ENCODE results near the gene ETAA1.

The ETAA1 gene

DNA sequence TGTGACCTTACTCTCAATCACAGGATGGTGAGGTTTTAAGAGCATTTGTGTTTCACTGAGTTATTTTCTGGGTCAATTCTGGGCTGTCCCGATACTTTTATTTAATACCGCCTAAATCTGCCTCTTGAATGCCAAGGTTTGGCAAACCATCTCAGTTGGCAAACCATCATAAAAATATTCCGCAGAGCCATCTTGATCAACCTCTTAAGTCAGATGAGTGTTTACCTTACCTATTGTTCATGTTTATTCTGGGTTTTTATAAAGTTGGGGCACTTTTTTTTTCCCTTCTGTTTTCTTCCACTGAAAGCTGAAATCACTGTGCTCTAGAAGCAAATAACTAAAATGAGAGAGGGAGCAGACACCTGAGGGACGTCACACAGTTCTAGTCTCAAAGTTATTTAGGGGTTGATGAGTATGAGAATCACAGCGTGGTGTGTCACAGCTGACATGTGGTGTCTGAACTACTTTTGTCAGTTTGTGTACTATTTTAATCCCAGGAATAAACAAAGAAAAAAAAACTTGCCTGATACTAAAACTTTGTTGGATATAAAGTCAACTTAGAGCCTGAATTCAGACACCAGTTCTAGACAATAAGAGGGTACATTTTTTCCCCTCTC, 48.6 kb downstream of the ETAA1 start:
- no peak for TF ChIP-seq ZBTB7A (IDR thresholded peaks at IDR 0.05; ENCODE audit: low read depth)
- TF ChIP-seq TEAD4 (IDR thresholded peaks at IDR 0.05): no peak
- no peak for TF ChIP-seq CEBPB (IDR thresholded peaks at IDR 0.05)
- no peak for TF ChIP-seq RAD21 (IDR thresholded peaks at IDR 0.05; ENCODE audit: low read depth)
- no peak for TF ChIP-seq CREB1 (IDR thresholded peaks at IDR 0.05; ENCODE audit: low read depth)
- no peak for TF ChIP-seq TAF1 (IDR thresholded peaks at IDR 0.05; ENCODE audit: low read depth)
- TF ChIP-seq YY1 (IDR thresholded peaks at IDR 0.05; ENCODE audit: low read depth): no peak
- TF ChIP-seq, protein P1, sequence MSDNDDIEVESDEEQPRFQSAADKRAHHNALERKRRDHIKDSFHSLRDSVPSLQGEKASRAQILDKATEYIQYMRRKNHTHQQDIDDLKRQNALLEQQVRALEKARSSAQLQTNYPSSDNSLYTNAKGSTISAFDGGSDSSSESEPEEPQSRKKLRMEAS (IDR thresholded peaks at IDR 0.05): no peak
- no peak for TF ChIP-seq NFIC (IDR thresholded peaks at IDR 0.05)
- no peak for TF ChIP-seq FOXM1 (IDR thresholded peaks at IDR 0.05; ENCODE audit: borderline replicate concordance, low read depth)
- TF ChIP-seq, protein P2, sequence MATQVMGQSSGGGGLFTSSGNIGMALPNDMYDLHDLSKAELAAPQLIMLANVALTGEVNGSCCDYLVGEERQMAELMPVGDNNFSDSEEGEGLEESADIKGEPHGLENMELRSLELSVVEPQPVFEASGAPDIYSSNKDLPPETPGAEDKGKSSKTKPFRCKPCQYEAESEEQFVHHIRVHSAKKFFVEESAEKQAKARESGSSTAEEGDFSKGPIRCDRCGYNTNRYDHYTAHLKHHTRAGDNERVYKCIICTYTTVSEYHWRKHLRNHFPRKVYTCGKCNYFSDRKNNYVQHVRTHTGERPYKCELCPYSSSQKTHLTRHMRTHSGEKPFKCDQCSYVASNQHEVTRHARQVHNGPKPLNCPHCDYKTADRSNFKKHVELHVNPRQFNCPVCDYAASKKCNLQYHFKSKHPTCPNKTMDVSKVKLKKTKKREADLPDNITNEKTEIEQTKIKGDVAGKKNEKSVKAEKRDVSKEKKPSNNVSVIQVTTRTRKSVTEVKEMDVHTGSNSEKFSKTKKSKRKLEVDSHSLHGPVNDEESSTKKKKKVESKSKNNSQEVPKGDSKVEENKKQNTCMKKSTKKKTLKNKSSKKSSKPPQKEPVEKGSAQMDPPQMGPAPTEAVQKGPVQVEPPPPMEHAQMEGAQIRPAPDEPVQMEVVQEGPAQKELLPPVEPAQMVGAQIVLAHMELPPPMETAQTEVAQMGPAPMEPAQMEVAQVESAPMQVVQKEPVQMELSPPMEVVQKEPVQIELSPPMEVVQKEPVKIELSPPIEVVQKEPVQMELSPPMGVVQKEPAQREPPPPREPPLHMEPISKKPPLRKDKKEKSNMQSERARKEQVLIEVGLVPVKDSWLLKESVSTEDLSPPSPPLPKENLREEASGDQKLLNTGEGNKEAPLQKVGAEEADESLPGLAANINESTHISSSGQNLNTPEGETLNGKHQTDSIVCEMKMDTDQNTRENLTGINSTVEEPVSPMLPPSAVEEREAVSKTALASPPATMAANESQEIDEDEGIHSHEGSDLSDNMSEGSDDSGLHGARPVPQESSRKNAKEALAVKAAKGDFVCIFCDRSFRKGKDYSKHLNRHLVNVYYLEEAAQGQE (IDR thresholded peaks at IDR 0.05; ENCODE audit: low read depth): no peak
- no peak for TF ChIP-seq TCF12 (IDR thresholded peaks at IDR 0.05; ENCODE audit: low read depth)
- TF ChIP-seq, protein P3, sequence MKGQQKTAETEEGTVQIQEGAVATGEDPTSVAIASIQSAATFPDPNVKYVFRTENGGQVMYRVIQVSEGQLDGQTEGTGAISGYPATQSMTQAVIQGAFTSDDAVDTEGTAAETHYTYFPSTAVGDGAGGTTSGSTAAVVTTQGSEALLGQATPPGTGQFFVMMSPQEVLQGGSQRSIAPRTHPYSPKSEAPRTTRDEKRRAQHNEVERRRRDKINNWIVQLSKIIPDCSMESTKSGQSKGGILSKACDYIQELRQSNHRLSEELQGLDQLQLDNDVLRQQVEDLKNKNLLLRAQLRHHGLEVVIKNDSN (IDR thresholded peaks at IDR 0.05): no peak
- TF ChIP-seq EP300 (IDR thresholded peaks at IDR 0.05; ENCODE audit: borderline replicate concordance): no peak
- no peak for TF ChIP-seq EGR1 (IDR thresholded peaks at IDR 0.05)

DNA sequence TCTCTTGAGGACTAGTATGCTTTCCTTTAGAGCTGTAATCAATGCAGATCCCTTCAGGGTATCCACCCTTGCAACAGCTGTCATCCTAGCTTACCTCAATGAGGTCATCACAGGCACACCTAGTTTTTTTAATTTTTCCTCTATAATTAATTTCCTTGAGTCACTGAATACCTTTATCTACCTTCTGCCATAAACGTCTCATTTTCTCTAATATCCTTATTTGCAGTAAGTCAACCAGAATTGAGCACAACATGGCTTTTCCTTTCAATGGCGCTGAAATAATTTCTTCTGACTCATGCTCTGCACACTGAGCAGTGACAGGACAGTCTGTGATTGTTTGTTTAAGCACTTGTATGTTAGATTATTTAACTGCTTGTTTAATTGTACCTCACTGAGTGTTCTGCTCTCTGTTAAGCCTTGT, 49.4 kb downstream of the ETAA1 start:
- TF ChIP-seq RAD21 (IDR thresholded peaks at IDR 0.05; ENCODE audit: low read depth): no peak
- TF ChIP-seq EGR1 (IDR thresholded peaks at IDR 0.05): no peak
- no peak for TF ChIP-seq TAF1 (IDR thresholded peaks at IDR 0.05; ENCODE audit: low read depth)
- no peak for TF ChIP-seq EP300 (IDR thresholded peaks at IDR 0.05; ENCODE audit: borderline replicate concordance)
- TF ChIP-seq TEAD4 (IDR thresholded peaks at IDR 0.05): no peak
- TF ChIP-seq CREB1 (IDR thresholded peaks at IDR 0.05; ENCODE audit: low read depth): no peak
- TF ChIP-seq, protein P2 (IDR thresholded peaks at IDR 0.05; ENCODE audit: low read depth): no peak
- TF ChIP-seq, protein P1 (IDR thresholded peaks at IDR 0.05): no peak
- no peak for TF ChIP-seq CEBPB (IDR thresholded peaks at IDR 0.05)
- no peak for TF ChIP-seq FOXM1 (IDR thresholded peaks at IDR 0.05; ENCODE audit: borderline replicate concordance, low read depth)

DNA sequence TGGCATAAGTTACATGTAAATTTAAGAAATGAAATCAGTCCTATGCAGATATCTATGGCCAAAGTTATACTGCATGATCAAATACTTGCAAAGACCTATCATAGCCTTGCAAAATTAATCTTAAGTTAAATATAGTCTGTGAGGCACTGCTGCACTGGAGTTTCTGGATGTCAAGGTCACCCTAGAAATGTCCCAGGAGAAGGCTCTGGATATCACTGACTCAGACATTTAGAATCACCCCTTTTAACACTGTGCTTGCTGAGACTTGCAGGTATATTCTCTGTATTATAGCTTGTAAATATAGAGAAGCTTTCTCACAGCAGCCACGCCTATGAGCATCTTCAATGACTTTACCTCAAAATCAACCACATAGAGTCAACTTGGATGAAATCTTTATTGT, 51.5 kb downstream of the ETAA1 start:
- no peak for TF ChIP-seq EGR1 (IDR thresholded peaks at IDR 0.05)
- no peak for TF ChIP-seq TEAD4 (IDR thresholded peaks at IDR 0.05)
- TF ChIP-seq RAD21 (IDR thresholded peaks at IDR 0.05; ENCODE audit: low read depth): no peak
- no peak for TF ChIP-seq TAF1 (IDR thresholded peaks at IDR 0.05; ENCODE audit: low read depth)
- no peak for TF ChIP-seq EP300 (IDR thresholded peaks at IDR 0.05; ENCODE audit: borderline replicate concordance)
- TF ChIP-seq, protein P1 (IDR thresholded peaks at IDR 0.05): no peak
- TF ChIP-seq CEBPB (IDR thresholded peaks at IDR 0.05): no peak
- TF ChIP-seq YY1 (IDR thresholded peaks at IDR 0.05; ENCODE audit: low read depth): no peak
- no peak for TF ChIP-seq FOXM1 (IDR thresholded peaks at IDR 0.05; ENCODE audit: borderline replicate concordance, low read depth)
- TF ChIP-seq CREB1 (IDR thresholded peaks at IDR 0.05; ENCODE audit: low read depth): no peak
- no peak for TF ChIP-seq ZBTB7A (IDR thresholded peaks at IDR 0.05; ENCODE audit: low read depth)
- TF ChIP-seq, protein P3 (IDR thresholded peaks at IDR 0.05): no peak

DNA sequence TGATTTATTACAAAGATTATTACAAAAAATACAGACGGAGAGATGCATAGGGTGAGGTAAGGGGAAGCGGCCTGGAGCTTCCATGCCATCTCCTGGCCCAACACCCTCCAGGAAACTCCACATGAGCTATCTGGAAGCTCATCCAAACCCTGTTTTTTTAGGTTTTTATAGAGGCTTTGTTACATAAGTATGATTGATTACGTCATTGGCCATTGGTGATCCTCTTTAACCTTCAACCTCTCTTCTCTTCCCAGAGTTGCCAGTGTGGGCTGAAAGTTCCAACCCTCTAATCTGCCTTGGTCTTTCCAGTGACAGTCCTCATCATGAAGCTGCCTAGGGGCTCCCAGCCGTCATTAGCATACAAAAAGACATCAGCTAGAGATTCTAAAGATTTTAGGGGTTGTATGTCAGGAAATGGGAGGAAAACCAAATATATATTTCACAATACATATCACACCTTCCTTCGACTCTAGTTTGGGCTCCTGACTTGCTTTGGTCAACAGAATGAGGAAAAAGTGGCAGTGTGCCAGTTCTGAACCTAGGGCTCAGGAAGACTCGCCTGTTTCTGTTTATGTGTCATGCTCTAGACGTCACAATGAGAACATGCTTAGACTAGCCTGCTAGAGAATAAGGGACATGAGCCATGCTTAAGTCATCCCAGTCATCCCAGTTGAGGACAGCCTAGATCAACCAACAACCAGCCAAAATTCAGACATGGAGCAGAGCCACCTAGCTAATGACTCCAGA, 54.1 kb downstream of the ETAA1 start:
- no peak for TF ChIP-seq EP300 (IDR thresholded peaks at IDR 0.05; ENCODE audit: borderline replicate concordance)
- no peak for TF ChIP-seq YY1 (IDR thresholded peaks at IDR 0.05; ENCODE audit: low read depth)

DNA sequence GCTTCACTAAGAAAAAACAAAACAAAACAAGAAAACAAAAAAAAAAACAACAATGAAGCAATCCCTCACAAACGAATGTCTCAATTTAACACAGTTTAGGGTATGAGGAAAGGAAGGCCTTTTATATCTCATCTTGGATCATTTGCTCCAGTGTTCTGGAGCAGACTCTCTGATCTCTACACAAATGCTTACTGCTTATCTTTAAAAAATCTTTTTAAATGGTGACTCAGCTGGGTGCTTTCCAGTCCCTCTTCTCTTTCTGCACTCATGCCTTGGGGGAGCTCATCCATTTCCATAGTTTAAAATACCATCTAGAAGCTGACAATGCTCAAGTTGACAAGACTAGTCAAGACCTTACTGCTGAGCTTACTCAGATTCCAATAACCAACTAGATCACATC, 56.2 kb downstream of the ETAA1 start:
- TF ChIP-seq TCF12 (IDR thresholded peaks at IDR 0.05; ENCODE audit: low read depth): no peak
- TF ChIP-seq, protein P1 (IDR thresholded peaks at IDR 0.05): no peak
- TF ChIP-seq TAF1 (IDR thresholded peaks at IDR 0.05; ENCODE audit: low read depth): no peak
- no peak for TF ChIP-seq EP300 (IDR thresholded peaks at IDR 0.05; ENCODE audit: borderline replicate concordance)
- TF ChIP-seq TEAD4 (IDR thresholded peaks at IDR 0.05): no peak
- no peak for TF ChIP-seq ZBTB7A (IDR thresholded peaks at IDR 0.05; ENCODE audit: low read depth)
- TF ChIP-seq, protein P3 (IDR thresholded peaks at IDR 0.05): no peak
- TF ChIP-seq, protein P2 (IDR thresholded peaks at IDR 0.05; ENCODE audit: low read depth): no peak
- TF ChIP-seq CEBPB (IDR thresholded peaks at IDR 0.05): no peak
- TF ChIP-seq FOXM1 (IDR thresholded peaks at IDR 0.05; ENCODE audit: borderline replicate concordance, low read depth): no peak
- TF ChIP-seq EGR1 (IDR thresholded peaks at IDR 0.05): no peak

All from Ishikawa (cell line).